NCI-H1694 (cell line): ENCODE measurements around the gene SRSF2.
"Not testable (repeated sequence)": the region's sequence is repeated elsewhere in the genome, so short reads cannot be mapped to it uniquely, and the experiment has no call there.

ENCODE experiments used
- DNase-seq: peaks from one replicate; lab custom pipeline; 2025; lab: John Stamatoyannopoulos, UW

Gene SRSF2

GRCh38 chr17:76720941-76721340 lies 16.2 kb downstream of the SRSF2 start:
- DNase-seq: no peak

GRCh38 chr17:76720211-76720610 lies 16.9 kb downstream of the SRSF2 start:
- DNase-seq: no peak

- no peak for DNase-seq
Measured at GRCh38 chr17:76718516-76718915, 18.6 kb downstream of the SRSF2 start.

- no peak for DNase-seq
Measured at GRCh38 chr17:76716839-76717215, 20.3 kb downstream of the SRSF2 start.

GRCh38 chr17:76716146-76716838 lies 20.8 kb downstream of the SRSF2 start:
- DNase-seq: no peak

GRCh38 chr17:76715496-76715830 lies 21.7 kb downstream of the SRSF2 start:
- DNase-seq: no peak

- DNase-seq: peak; percentile 75
Measured at GRCh38 chr17:76714822-76715495, 22.2 kb downstream of the SRSF2 start.

GRCh38 chr17:76714336-76714735 lies 22.8 kb downstream of the SRSF2 start:
- DNase-seq: no peak

- no peak for DNase-seq
Measured at GRCh38 chr17:76713765-76714164, 23.4 kb downstream of the SRSF2 start.

- not testable (repeated sequence) for DNase-seq
Measured at GRCh38 chr17:76712321-76712720, 24.8 kb downstream of the SRSF2 start.

GRCh38 chr17:76710863-76711611 lies 26.1 kb downstream of the SRSF2 start, which contains the start of gene MXRA7:
TSS of gene MXRA7 (minus strand) at chr17:76710965. CDS start at chr17:76710946, 19 bp downstream.
- DNase-seq: no peak

- DNase-seq: not testable (repeated sequence)
Measured at GRCh38 chr17:76709951-76710862, 26.9 kb downstream of the SRSF2 start.

- DNase-seq: no peak
Measured at GRCh38 chr17:76709077-76709950, 27.8 kb downstream of the SRSF2 start.

GRCh38 chr17:76707985-76708807 lies 28.9 kb downstream of the SRSF2 start:
- DNase-seq: no peak

GRCh38 chr17:76706817-76707216 lies 30.3 kb downstream of the SRSF2 start:
- DNase-seq: no peak

GRCh38 chr17:76704805-76705204 lies 32.3 kb downstream of the SRSF2 start:
- DNase-seq: no peak

GRCh38 chr17:76702941-76703637 lies 34.0 kb downstream of the SRSF2 start:
- DNase-seq: no peak

- no peak for DNase-seq
Measured at GRCh38 chr17:76702076-76702475, 35.1 kb downstream of the SRSF2 start.

- no peak for DNase-seq
Measured at GRCh38 chr17:76701471-76701967, 35.6 kb downstream of the SRSF2 start.
